Measurements from ENCODE around the gene IGF2BP3. TPM values are rescaled to one million over a fixed set of nuclear protein-coding genes. Genes with fewer than 3 reads are reported as not detected.

Gene IGF2BP3
- total and polyA plus RNA-seq, 7 experiments from 2014 or later = 0.13 to 1.8 (median 0.80) TPM; not detected in 1

DNA sequence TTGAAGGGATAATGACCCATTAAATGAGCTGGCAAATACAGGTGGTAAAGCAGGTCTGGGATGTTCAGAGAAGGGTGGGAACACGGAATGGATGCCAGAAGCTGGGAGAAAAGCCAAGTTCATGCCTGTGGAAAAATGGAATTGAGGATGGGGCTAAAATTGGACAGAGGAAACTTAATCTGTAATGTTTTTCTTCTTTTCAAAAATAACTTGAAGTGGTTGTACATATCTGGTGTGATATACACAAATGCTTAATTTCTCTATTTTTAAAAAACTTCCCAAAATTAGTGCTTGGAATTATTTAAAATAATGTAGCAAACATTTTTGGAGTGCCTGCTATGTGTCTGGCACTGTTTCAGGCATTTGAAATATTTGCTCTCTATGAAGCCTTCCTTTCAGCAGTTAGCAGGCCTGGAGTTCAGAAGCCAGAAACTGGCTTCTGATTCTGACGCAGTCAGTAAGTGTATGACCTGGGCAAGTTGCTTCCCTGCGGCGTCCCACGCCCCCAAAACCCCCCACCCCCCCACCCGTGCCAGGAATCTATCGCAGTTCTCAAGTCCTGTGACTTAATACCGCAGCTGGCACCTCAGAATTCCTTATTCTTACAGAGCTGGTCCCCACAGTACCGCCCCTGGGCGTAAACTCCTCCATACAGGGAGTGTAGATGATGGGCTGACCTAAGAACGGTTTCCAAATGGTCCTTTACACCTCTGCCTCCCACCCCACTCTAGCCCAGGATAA, 172.0 kb downstream of the IGF2BP3 start:
- Mint-ChIP-seq H3K36me3 (peaks cover 4 to 26% (median 12%) of the 10 kb centered on the region in 5 donors), H3K27ac (peak overlapping the region; percentile 96 to 100 (median 98)), H3K4me1 (peaks cover 28 to 49% (median 44%) of the 10 kb centered on the region in 7 donors), H3K4me3 (peak overlapping the region; percentile 90 to 97 (median 94)), H3K9me3 (peaks cover 0 to 8% (median 0%) of the 10 kb centered on the region in 11 donors), H3K27me3 (peaks cover 0 to 10% (median 0%) of the 10 kb centered on the region in 5 donors)
- DNase-seq (no peak), ATAC-seq (no peak)
- Histone ChIP-seq H3K4me3 (ENCODE audit: low read length) (peak overlapping the region; percentile 96), H3K9me3 (ENCODE audit: control insufficient read depth in 2 of 3, low read length in 3 of 3) (no peaks in the 10 kb centered on the region), H3K27me3 (ENCODE audit: control insufficient read depth in 2 of 2, insufficient read depth in 2 of 2, low read length in 2 of 2) (no peaks in the 10 kb centered on the region), H3K36me3 (ENCODE audit: control insufficient read depth in 2 of 3, insufficient read depth in 3 of 3, low read length in 3 of 3) (peaks cover 0 to 19% (median 0%) of the 10 kb centered on the region in 3 experiments), H3K4me1 (ENCODE audit: control insufficient read depth in 2 of 2, insufficient read depth in 2 of 2, low read length in 2 of 2) (peaks cover 14 to 23% of the 10 kb centered on the region in 2 donors), H3K27ac (ENCODE audit: low read depth, low read length) (peak overlapping the region; percentile 92)
- intact Hi-C loops (cut with micrococcal nuclease) = loop anchor here (2.0 to 10.0 kb wide), 9 partner anchors 48 to 1884 kb away; partner anchors contain the start of genes TOMM7 (in 2 of the 2), CYCS (in 1 of the 2), HYCC1 (in 1 of the 2) and SP4 (in 1 of the 2)
- ChIA-PET POLR2A (interaction anchor here (0.6 to 2.6 kb wide), 10 partner anchors 8 to 234 kb away, joined by 3 to 21 read pairs (median 8); partner anchors contain the start of gene KLHL7), CTCF (interaction anchor here (0.6 to 1.1 kb wide), 2 partner anchors 21 to 238 kb away, joined by 3 to 4 read pairs; no protein-coding TSS in a partner anchor)

- peaks cover 0 to 10% (median 0%) of the 10 kb centered on the region in 5 donors for H3K27me3 Mint-ChIP-seq
- ATAC-seq (no peak), DNase-seq (no peak)
- ChIA-PET POLR2A (no interaction called here), CTCF (interaction anchor here (1.1 kb wide), 1 partner anchor 23 kb away, joined by 6 read pairs; no protein-coding TSS in a partner anchor)
- peaks cover 0 to 8% (median 0%) of the 10 kb centered on the region in 11 donors for H3K9me3 Mint-ChIP-seq
- intact Hi-C loops (cut with micrococcal nuclease) = loop anchor here (5.0 to 10.0 kb wide), 3 partner anchors 471 to 1887 kb away; partner anchors contain the start of genes CYCS (in 1 of the 2) and TOMM7 (in 1 of the 2)
- no peak overlapping the region for H3K27ac ChIP-seq (ENCODE audit: low read depth, low read length)
- no peak overlapping the region for H3K4me3 Mint-ChIP-seq
- peaks cover 0 to 11% (median 0%) of the 10 kb centered on the region in 5 donors for H3K36me3 Mint-ChIP-seq
- H3K4me1 Mint-ChIP-seq = peaks cover 13 to 31% (median 23%) of the 10 kb centered on the region in 7 donors
- H3K27me3 ChIP-seq (ENCODE audit: control insufficient read depth in 2 of 2, insufficient read depth in 2 of 2, low read length in 2 of 2) = no peaks in the 10 kb centered on the region
- H3K4me3 ChIP-seq (ENCODE audit: low read length) = no peak overlapping the region
- H3K36me3 ChIP-seq (ENCODE audit: control insufficient read depth in 2 of 3, insufficient read depth in 3 of 3, low read length in 3 of 3) = peaks cover 0 to 5% (median 0%) of the 10 kb centered on the region in 3 experiments
- peaks cover 4 to 8% of the 10 kb centered on the region in 2 donors for H3K4me1 ChIP-seq (ENCODE audit: control insufficient read depth in 2 of 2, insufficient read depth in 2 of 2, low read length in 2 of 2)
- peak overlapping the region in 1 of 9 donors; percentile 7 for H3K27ac Mint-ChIP-seq
- no peaks in the 10 kb centered on the region for H3K9me3 ChIP-seq (ENCODE audit: control insufficient read depth in 2 of 3, low read length in 3 of 3)
These were observed 174.9 kb downstream of the IGF2BP3 start for GRCh38 chr7:23295401-23295697.

DNA sequence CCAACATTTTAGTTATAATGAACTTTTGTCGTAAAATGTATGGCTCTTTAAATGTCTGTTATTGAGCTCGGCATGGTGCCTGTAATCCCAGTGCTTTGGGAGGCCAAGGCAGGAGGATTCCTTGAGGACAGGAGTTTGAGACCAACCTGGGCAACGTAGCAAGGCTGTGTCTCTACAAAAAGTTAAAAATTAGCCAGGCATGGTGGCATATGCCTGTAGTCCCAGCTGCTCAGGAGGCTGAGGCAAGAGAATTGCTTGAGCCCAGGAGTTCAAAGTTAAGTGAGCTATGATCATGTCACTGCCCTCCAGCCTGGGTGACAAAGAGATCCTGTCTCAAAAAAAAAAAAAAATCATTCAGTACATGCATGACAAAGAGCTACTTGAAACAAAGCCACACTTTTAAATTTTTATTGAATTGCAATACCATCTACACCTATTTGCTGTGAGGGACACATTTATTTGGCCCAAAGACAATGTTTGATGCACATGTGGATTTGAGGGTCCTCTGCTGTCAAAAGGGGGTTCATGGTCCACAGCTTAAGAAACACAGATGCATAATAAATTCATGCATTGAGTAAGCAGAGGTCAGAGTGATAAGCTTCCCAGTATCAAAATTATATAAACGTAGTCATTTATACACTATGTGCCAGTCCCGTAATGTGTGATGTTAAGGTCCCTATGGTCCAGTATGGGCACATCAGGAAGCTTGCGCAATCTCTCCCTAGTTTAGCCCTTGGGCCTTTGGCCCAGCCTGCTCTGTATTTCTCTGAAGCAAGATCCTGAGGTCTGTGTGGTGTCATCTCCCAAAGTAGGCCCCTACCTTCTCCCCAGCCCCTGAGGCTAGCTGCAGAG, 175.5 kb downstream of the IGF2BP3 start:
- peaks cover 0 to 11% (median 0%) of the 10 kb centered on the region in 5 donors for H3K36me3 Mint-ChIP-seq
- DNase-seq = no peak
- Histone ChIP-seq H3K36me3 (ENCODE audit: control insufficient read depth in 2 of 3, insufficient read depth in 3 of 3, low read length in 3 of 3) (peaks cover 0 to 5% (median 0%) of the 10 kb centered on the region in 3 experiments), H3K27ac (ENCODE audit: low read depth, low read length) (no peak overlapping the region), H3K9me3 (ENCODE audit: control insufficient read depth in 2 of 3, low read length in 3 of 3) (no peaks in the 10 kb centered on the region), H3K4me3 (ENCODE audit: low read length) (no peak overlapping the region), H3K4me1 (ENCODE audit: control insufficient read depth in 2 of 2, insufficient read depth in 2 of 2, low read length in 2 of 2) (peaks cover 2 to 6% of the 10 kb centered on the region in 2 donors), H3K27me3 (ENCODE audit: control insufficient read depth in 2 of 2, insufficient read depth in 2 of 2, low read length in 2 of 2) (no peaks in the 10 kb centered on the region)
- ATAC-seq = no peak
- intact Hi-C loops (cut with micrococcal nuclease) = loop anchor here (5.0 to 10.0 kb wide), 3 partner anchors 470 to 1888 kb away; partner anchors contain the start of genes CYCS (in 1 of the 2) and TOMM7 (in 1 of the 2)
- no peak overlapping the region for H3K4me3 Mint-ChIP-seq
- H3K27me3 Mint-ChIP-seq = peaks cover 0 to 10% (median 0%) of the 10 kb centered on the region in 5 donors
- H3K9me3 Mint-ChIP-seq = peaks cover 0 to 8% (median 0%) of the 10 kb centered on the region in 11 donors
- POLR2A ChIA-PET = interaction anchor here (0.9 kb wide), 1 partner anchor 18 kb away, joined by 3 read pairs; no protein-coding TSS in a partner anchor
- H3K4me1 Mint-ChIP-seq = peaks cover 8 to 29% (median 18%) of the 10 kb centered on the region in 7 donors
- CTCF ChIA-PET = interaction anchor here (0.9 to 1.1 kb wide), 2 partner anchors 16 to 22 kb away, joined by 3 to 6 read pairs; no protein-coding TSS in a partner anchor
- peak overlapping the region in 1 of 9 donors; percentile 7 for H3K27ac Mint-ChIP-seq

DNA sequence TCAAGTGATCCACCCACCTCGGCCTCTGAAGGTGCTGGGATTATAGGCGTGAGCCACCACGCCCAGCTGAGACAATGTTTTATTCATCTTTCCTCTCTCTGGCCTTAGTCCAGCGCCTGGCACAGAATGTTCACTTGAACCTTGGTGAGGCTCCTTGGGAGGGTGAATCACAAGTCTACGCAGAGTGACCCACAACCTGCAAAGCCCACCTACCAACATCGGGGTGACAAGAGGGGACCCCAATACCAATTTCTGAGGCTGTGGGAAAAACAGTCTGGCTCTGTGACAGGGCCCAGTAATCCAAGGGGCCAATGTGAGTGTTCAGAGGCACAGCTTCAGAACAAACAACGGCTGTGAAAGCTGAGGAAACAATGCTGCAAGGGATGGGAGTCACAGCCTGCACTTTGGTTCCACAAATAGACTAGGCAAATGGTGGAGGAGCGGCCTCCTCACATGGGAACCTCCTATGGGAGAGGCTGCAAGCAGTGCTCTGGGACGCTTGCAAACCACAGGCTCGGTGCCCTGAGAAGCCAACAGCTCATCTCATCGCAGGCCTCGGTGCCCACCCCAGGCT, 176.7 kb downstream of the IGF2BP3 start:
- H3K9me3 ChIP-seq (ENCODE audit: control insufficient read depth in 2 of 3, low read length in 3 of 3) = no peaks in the 10 kb centered on the region
- H3K36me3 ChIP-seq (ENCODE audit: control insufficient read depth in 2 of 3, insufficient read depth in 3 of 3, low read length in 3 of 3) = no peaks in the 10 kb centered on the region
- peaks cover 0 to 13% of the 10 kb centered on the region in 2 donors for H3K4me1 ChIP-seq (ENCODE audit: control insufficient read depth in 2 of 2, insufficient read depth in 2 of 2, low read length in 2 of 2)
- no peak overlapping the region for H3K27ac ChIP-seq (ENCODE audit: low read depth, low read length)
- ChIA-PET POLR2A (interaction anchor here (0.9 kb wide), 1 partner anchor 17 kb away, joined by 3 read pairs; no protein-coding TSS in a partner anchor), CTCF (no interaction called here)
- DNase-seq (no peak), ATAC-seq (no peak)
- H3K4me3 ChIP-seq (ENCODE audit: low read length) = no peak overlapping the region
- H3K4me3 Mint-ChIP-seq = no peak overlapping the region
- peaks cover 0 to 7% (median 0%) of the 10 kb centered on the region in 5 donors for H3K36me3 Mint-ChIP-seq
- peaks cover 5 to 24% (median 16%) of the 10 kb centered on the region in 7 donors for H3K4me1 Mint-ChIP-seq
- H3K9me3 Mint-ChIP-seq = peaks cover 0 to 5% (median 0%) of the 10 kb centered on the region in 11 donors
- intact Hi-C loops (cut with micrococcal nuclease) = loop anchor here (10.0 kb wide), 2 partner anchors 469 to 1831 kb away; partner anchors contain the start of genes CYCS (in 1 of the 2) and TOMM7 (in 1 of the 2)
- H3K27ac Mint-ChIP-seq = no peak overlapping the region
- H3K27me3 Mint-ChIP-seq = peaks cover 0 to 10% (median 0%) of the 10 kb centered on the region in 5 donors
- H3K27me3 ChIP-seq (ENCODE audit: control insufficient read depth in 2 of 2, insufficient read depth in 2 of 2, low read length in 2 of 2) = no peaks in the 10 kb centered on the region

- no peak for ATAC-seq
- no peak for DNase-seq
- Mint-ChIP-seq H3K36me3 (peaks cover 0 to 2% (median 0%) of the 10 kb centered on the region in 5 donors), H3K27ac (no peak overlapping the region), H3K9me3 (peaks cover 0 to 2% (median 0%) of the 10 kb centered on the region in 11 donors), H3K4me1 (peaks cover under 1 to 24% (median 14%) of the 10 kb centered on the region in 7 donors), H3K4me3 (no peak overlapping the region), H3K27me3 (peaks cover 0 to 10% (median 0%) of the 10 kb centered on the region in 5 donors)
- Histone ChIP-seq H3K36me3 (ENCODE audit: control insufficient read depth in 2 of 3, insufficient read depth in 3 of 3, low read length in 3 of 3) (no peaks in the 10 kb centered on the region), H3K9me3 (ENCODE audit: control insufficient read depth in 2 of 3, low read length in 3 of 3) (no peaks in the 10 kb centered on the region), H3K27ac (ENCODE audit: low read depth, low read length) (no peak overlapping the region), H3K27me3 (ENCODE audit: control insufficient read depth in 2 of 2, insufficient read depth in 2 of 2, low read length in 2 of 2) (no peaks in the 10 kb centered on the region), H3K4me3 (ENCODE audit: low read length) (no peak overlapping the region), H3K4me1 (ENCODE audit: control insufficient read depth in 2 of 2, insufficient read depth in 2 of 2, low read length in 2 of 2) (peaks cover 0 to 13% of the 10 kb centered on the region in 2 donors)
- CTCF ChIA-PET = no interaction called here
- intact Hi-C loops (cut with micrococcal nuclease) = loop anchor here (10.0 kb wide), 2 partner anchors 468 to 1832 kb away; partner anchors contain the start of genes CYCS (in 1 of the 2) and TOMM7 (in 1 of the 2)
- POLR2A ChIA-PET = interaction anchor here (0.7 kb wide), 1 partner anchor 53 kb away, joined by 3 read pairs; no protein-coding TSS in a partner anchor
These were observed 177.7 kb downstream of the IGF2BP3 start for GRCh38 chr7:23292623-23293022.
